Measurements from ENCODE around the gene DNAJC1. TPM values are rescaled to one million over a fixed set of nuclear protein-coding genes. Genes with fewer than 3 reads are reported as not detected.
"Not testable (repeated sequence)": the region's sequence is repeated elsewhere in the genome, so short reads cannot be mapped to it uniquely, and the experiment has no call there.

The DNAJC1 gene
- total RNA-seq, 1 donor from 2014 or later = 67.7 TPM

- DNase-seq (ENCODE audit: low spot score) = peak; percentile 84
These were observed 275.9 kb downstream of the DNAJC1 start for GRCh38 chr10:21727452-21728168.

DNA sequence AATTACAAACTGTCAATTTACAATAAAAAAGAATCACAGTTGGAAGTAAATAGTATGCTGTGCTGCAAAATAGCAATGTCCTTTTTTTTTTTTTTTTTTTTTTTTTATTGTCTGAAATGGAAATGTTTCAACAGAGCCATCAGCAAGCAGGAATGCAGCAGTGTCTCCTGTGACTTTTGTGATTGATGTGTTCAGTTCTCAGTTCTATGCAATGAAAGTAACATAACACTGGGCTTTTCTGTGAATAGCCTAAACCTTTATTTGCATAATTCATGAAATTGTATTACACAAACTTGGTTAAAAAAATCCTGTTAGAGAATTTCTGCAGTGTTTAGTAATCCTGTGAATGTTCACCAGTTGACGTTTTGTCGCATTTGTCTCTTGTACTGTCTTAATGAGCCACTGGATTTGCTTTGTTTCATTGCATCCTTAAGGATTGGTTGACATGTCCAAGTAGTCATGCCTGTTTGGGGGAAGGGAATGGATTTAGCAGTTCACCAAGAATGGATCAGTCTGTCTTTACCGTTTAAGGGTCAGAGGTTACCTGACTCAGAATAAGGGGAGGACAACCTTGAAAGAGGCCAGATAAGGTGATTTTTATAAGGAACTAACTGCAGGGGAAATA is 276.8 kb downstream of the DNAJC1 start:
- DNase-seq (ENCODE audit: low spot score) = no peak

GRCh38 chr10:21724687-21725367 is 278.7 kb downstream of the DNAJC1 start:
- DNase-seq (ENCODE audit: low spot score) = peak; percentile 99

- peak; percentile 69 for DNase-seq (ENCODE audit: low spot score)
These were observed 279.4 kb downstream of the DNAJC1 start for GRCh38 chr10:21724020-21724589.

DNA sequence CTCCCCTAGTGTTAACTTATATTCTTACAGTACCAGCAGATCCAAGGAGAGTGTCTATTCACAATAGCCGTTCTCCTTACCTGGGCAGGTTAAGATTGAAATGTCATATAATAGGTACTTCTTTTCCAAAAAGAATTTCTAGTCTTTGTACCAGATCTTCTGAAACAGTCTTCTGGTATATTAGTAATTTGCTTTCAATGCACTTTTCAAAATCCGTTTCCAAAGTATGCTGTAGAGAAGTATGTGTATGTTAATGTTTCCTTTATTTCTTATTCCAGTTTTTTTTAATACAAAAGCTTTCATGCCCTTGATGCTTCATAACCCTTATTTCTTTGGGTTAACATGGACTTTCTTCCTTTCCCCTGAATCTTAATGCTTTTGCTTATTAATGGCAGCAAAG is 281.3 kb downstream of the DNAJC1 start:
- DNase-seq (ENCODE audit: low spot score) = no peak

DNA sequence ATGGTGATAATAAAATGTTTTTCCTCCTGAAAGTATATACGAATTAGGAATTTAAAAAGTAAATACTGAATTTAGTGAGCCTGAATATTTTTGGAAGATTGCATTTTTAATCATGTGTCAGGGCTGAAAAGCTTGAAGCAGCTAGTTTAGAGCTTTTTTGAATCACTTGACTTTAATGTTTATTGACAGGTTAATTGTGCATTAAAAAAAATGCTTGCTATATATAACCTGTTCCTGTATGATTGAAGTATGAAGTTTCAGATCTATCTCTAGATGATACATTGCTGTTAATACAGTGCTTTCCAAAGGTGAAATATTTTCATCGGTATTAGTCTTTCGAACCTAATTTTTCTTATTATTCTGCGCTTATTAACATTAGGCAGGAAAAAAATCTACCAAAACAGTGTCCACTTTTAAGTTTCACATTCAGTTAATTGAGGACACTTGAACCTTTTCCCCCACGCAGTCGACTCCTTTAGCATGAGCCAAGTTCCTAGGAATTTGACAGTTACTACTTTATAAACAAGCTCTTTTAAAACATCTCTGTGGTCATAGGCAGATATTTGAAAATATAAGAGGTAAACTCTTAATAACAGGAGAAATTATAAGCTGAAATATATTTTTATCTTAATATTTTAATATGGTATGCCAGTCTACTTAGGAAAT is 282.4 kb downstream of the DNAJC1 start:
- no peak for DNase-seq (ENCODE audit: low spot score)

DNA sequence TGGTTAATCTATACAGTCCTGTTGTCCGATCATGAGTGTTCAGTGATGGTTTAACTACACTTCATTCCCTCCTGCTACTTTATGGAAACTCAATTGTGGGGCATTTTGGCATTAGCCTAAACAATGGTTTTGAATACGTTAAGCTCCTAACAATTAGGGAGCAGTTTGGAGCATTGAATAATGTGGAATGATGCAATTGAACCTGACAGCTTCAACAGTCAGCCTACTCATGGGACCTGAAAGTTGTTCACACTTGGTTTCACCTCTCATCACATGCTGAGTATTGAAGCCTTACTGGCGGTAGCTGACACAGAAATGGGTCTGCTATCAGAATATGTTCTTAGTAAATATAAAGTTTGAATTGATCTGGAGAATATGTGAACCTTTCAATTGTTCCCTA is 283.4 kb downstream of the DNAJC1 start:
- no peak for DNase-seq (ENCODE audit: low spot score)

DNA sequence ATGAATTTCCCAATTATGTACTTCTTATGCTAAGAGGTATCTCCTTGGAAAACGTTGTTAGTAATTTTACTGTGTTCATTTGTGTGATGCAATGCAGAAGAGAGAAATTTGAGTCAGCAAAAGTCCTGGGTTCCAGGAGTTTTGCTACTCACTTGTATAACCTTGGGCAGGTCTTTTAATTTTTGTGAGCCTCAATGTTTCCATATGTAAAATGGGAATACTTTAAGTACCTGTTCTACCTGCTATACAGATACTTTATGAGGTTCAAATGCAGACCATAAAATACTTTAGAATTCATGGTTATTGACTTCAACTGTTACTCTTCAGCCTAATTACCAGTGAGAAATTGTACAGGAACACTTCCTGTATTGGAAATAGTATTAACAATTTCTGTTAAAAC is 284.0 kb downstream of the DNAJC1 start:
- DNase-seq (ENCODE audit: low spot score) = no peak

- not testable (repeated sequence) for DNase-seq (ENCODE audit: low spot score)
These were observed 286.0 kb downstream of the DNAJC1 start for GRCh38 chr10:21717437-21718054.

DNA sequence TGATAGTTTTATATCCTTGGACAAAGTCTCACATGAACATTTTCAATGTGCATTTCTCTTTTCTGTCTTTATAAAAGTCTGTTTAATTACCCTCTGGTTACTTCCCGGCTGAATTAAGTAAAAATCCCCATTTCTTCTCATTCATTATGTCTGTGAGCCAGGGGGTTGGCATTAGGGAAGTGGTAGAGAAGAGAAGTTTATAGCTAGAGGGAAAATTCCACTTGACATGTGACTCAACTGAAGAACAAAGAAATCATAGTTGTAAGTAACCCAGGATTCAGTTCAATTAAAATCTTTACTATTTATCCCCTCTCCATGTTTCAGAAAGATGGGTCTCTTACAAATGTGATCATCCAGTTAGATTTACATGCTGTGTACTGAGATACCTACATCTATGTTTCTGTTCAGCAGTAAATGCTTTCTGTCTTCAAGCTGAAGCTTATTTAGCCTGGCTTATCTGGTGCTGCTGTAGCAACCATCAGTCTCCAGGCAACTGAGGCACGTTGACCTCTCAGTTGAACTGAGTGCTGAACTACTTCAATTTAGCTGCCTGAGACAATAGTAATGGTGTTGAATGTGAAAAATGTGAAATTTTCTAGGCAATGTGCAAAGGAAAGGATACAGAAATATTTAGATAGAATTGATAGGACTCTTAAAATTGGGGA is 287.9 kb downstream of the DNAJC1 start:
- DNase-seq (ENCODE audit: low spot score) = no peak

DNA sequence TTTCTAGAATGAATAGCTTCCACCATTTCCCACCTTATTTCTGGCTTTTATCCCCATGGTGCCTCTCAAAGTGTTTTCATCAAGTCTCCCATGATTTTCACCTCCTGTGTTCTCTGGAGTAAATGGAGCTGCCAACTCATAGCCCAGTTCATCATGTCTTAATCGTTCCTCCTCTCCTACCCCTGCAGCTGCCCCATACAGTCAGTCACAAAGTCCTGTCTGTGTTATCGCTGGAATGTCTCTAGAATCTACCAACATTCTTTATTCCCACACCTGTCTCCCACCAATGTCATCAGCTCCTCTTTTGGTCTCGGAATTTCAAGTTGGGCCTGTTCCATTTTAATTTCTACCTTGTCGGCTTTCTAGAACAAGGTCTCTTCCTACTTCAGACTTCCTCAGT is 290.6 kb downstream of the DNAJC1 start:
- DNase-seq (ENCODE audit: low spot score) = no peak

- DNase-seq (ENCODE audit: low spot score) = no peak
These were observed 296.0 kb downstream of the DNAJC1 start for GRCh38 chr10:21707498-21707897.

Other genes with a start within 250 kb of the DNAJC1 start
- gene EBLN1, start 214.3 kb upstream of the DNAJC1 start, total RNA-seq (ENCODE audit: insufficient read depth, low replicate concordance) = 3.6 TPM